ENCODE measurements around the gene KLKB1.

GRCh38 chr4:186264660-186265059 lies 37.4 kb downstream of the KLKB1 start:
- no peak for TF ChIP-seq CTCF (IDR thresholded peaks at IDR 0.05)
- no peak for TF ChIP-seq POLR2A (IDR thresholded peaks at IDR 0.05)
- TF ChIP-seq EP300 (IDR thresholded peaks at IDR 0.05): no peak
